NT2/D1 (cell line): ENCODE data around the gene LAMA1.

Experiments used
- YY1 ChIP-seq: IDR thresholded peaks from 2 replicates; pipeline ENCODE4 v1.6.1; 2011; ENCODE audit not compliant: insufficient read length, insufficient read depth
- ZNF274 ChIP-seq: IDR thresholded peaks from 2 replicates; pipeline ENCODE4 v1.6.1; 2011; ENCODE audit warnings: mild to moderate bottlenecking, low read depth, low read length

GRCh38 chr18:7034924-7035323, 82.7 kb downstream of the LAMA1 start:
- TF ChIP-seq ZNF274: no peak
- TF ChIP-seq YY1: no peak
